AG09309 (cell line): Measurements from ENCODE around the gene NAALADL2.
A peak's percentile ranks its signal among the peaks of the same experiment; 100 is the strongest.

Experiments used
- DNase-seq: peaks from one replicate; pipeline ENCODE4 v3.0.0-alpha.2; 2010; ENCODE audit warnings: low read depth
- H3K4me3 ChIP-seq: 2 replicates; pipeline ENCODE4 v1.5.1; 2011; ENCODE audit warnings: mild to moderate bottlenecking, low read depth, low read length, moderate library complexity; ENCODE audit not compliant: control insufficient read depth
- TF ChIP-seq, protein P1 (sequence below): IDR thresholded peaks from 2 replicates; pipeline ENCODE4 v1.5.1; 2011; ENCODE audit warnings: mild to moderate bottlenecking, low read depth, low read length, inconsistent platforms; ENCODE audit not compliant: insufficient read depth, control insufficient read depth; ENCODE audit errors: missing control alignments

The NAALADL2 gene

DNA sequence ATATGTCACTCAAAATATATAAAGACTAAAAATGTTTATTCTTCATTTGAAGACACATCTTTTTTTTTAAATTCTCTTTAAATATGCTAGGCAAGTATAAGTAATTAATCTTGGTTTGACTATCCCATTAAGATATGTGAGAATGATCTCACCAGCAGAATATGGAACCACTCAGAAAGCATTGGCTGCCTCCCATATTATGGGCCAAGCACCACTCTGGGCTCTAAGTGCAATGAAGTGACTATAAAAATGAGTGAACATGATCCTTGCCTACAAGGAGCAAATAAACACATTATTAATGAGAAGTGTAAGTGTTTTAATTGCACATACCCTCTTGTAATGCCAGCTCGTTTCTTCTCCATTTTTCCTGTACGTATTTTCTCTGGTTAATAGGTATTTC, 328.5 kb downstream of the NAALADL2 start:
- H3K4me3 ChIP-seq, result no peak overlapping the region
- DNase-seq, result no peak
- TF ChIP-seq, protein P1, sequence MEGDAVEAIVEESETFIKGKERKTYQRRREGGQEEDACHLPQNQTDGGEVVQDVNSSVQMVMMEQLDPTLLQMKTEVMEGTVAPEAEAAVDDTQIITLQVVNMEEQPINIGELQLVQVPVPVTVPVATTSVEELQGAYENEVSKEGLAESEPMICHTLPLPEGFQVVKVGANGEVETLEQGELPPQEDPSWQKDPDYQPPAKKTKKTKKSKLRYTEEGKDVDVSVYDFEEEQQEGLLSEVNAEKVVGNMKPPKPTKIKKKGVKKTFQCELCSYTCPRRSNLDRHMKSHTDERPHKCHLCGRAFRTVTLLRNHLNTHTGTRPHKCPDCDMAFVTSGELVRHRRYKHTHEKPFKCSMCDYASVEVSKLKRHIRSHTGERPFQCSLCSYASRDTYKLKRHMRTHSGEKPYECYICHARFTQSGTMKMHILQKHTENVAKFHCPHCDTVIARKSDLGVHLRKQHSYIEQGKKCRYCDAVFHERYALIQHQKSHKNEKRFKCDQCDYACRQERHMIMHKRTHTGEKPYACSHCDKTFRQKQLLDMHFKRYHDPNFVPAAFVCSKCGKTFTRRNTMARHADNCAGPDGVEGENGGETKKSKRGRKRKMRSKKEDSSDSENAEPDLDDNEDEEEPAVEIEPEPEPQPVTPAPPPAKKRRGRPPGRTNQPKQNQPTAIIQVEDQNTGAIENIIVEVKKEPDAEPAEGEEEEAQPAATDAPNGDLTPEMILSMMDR, result no peak

- H3K4me3 ChIP-seq, result no peak overlapping the region
- TF ChIP-seq, protein P1, result no peak
- DNase-seq, result no peak
Measured at GRCh38 chr3:175192536-175192935, 333.4 kb downstream of the NAALADL2 start.

- TF ChIP-seq, protein P1, result no peak
- no peak overlapping the region for H3K4me3 ChIP-seq
- peak; percentile 27 for DNase-seq
Measured at GRCh38 chr3:175193815-175194518, 334.8 kb downstream of the NAALADL2 start.

DNA sequence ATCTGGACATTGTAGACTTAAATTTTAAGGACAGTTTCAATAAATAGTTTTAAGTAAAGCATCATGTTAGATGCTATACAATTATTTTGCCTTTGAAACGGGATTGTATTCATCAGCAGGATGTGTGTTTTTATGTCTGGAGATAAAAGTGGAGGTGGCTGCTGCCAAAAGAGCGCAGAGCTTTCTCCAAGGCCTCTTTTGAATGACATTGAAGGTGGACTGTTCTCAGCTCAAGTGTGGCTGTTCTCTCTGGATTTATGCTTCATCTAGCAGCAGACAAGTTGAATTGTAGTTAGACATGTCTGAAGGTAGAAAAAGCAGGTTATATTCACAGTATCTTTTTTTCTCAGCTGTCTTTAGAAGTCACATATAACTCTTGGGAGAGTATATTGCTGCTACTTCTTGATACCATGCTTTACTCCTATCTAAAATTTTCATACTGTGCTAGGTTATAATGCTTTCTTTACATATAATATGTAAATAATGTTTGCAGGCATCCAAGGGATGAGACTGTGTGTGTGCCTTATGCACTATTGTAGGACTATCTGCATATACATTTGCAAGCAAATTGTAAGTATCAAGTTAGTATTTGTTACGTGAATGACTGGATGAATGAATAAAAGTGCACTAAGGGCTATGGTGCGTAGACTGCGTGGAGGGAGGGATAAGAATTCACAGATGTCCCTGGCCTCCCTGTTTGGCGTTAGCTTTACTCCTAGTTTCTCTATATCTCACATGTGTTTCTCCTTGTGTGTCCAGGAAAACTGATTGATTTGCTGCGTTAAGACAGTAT, 340.1 kb downstream of the NAALADL2 start:
- no peak for DNase-seq
- no peak overlapping the region for H3K4me3 ChIP-seq
- TF ChIP-seq, protein P1, result no peak

DNA sequence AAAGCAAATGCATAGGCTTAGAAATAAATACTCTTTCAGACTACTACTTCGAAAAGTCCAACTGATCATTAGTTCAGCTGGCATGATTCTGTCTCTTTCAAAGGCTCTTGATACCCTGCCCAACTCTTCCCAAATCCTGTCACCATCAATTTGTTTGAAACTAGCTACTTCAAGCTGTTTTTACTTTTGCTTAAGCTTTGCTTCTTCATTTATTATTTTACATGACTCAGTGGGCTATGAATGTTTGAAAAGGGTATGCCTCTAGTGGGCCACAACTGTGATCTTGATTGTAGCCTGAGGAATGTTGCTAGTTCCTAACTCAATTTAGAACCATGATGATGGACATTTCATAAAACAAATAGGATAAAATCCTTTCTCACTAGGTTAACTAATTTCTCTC, 340.8 kb downstream of the NAALADL2 start:
- no peak for DNase-seq
- H3K4me3 ChIP-seq, result no peak overlapping the region
- TF ChIP-seq, protein P1, result no peak

GRCh38 chr3:175200391-175201095, 341.4 kb downstream of the NAALADL2 start:
- DNase-seq, result no peak
- TF ChIP-seq, protein P1, result no peak
- H3K4me3 ChIP-seq, result no peak overlapping the region
